Cardiac fibroblast (primary cell): ENCODE results near the gene ITPR2.

Source experiments
- DNase-seq, 2 donors: peaks; one replicate each; pipeline versions ENCODE4 v3.0.0 to v3.0.0-alpha.2; 2010; ENCODE audit warnings: low read depth in 2 of 2
- H3K4me3 ChIP-seq, 2 donors: replicated peaks in 1 of 2; 1 replicate in 1 of 2; 2 replicates in 1 of 2; pipeline ENCODE4 v1.5.1; 2011; ENCODE audit warnings: low read depth in 2 of 2, low read length in 2 of 2, mild to moderate bottlenecking in 2 of 2, moderate library complexity in 1 of 2
- CTCF ChIP-seq: IDR thresholded peaks from one replicate; pipeline ENCODE4 v1.5.1; 2011; ENCODE audit warnings: low read depth, mild to moderate bottlenecking, low read length, inconsistent platforms

The ITPR2 gene

GRCh38 chr12:26848156-26848825, 15.3 kb upstream of the ITPR2 start:
- H3K4me3 ChIP-seq, result no peak overlapping the region
- DNase-seq, result peak; percentile 47 to 69
- TF ChIP-seq CTCF, result no peak

- no peak for TF ChIP-seq CTCF
- DNase-seq, result no peak
- no peak overlapping the region for H3K4me3 ChIP-seq
Measured at GRCh38 chr12:26847431-26847830, 14.4 kb upstream of the ITPR2 start.

DNA sequence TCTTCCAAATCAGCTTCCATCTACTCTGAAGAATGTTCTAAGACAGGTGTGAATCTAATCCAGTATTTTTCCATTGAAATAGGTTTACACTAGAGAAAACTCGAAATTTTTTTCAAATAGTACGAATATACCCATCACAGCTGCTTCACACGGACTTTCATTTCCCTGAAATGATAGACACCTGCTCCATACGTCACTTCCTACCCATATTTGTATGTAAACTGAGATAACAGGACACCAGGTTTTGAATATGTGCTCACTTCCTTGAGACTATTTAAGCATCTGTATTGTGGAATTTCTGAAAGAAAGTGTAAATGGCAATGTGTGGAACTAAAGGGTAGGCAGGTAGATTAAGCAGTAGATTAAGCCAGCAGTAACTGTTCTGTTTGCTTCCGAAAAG, 13.4 kb upstream of the ITPR2 start:
- TF ChIP-seq CTCF, result no peak
- no peak overlapping the region for H3K4me3 ChIP-seq
- no peak for DNase-seq

DNA sequence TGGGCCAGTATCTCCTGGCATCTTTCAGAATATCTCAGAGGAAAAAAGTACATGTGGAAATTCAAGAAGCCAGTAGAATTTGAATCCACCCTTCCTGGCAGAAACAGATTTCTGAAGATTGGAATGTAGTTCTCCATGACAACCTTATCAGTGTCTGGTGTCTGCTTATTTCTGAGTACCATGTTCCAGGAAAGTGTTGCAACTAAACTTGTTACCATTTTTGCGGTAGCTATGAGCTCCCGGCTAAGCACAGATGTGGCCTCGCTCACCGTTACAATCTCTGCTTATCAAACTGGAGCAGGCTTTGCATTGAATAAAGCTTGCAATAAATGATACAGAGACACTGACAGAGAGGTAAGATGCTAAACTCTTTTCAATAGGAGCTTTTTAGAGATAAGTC, 13.0 kb upstream of the ITPR2 start:
- DNase-seq, result peak; percentile 88 to 97
- H3K4me3 ChIP-seq, result no peak overlapping the region
- no peak for TF ChIP-seq CTCF

GRCh38 chr12:26845057-26845666, 12.2 kb upstream of the ITPR2 start:
- peak; percentile 65 for TF ChIP-seq CTCF
- H3K4me3 ChIP-seq, result no peak overlapping the region
- peak; percentile 65 to 71 for DNase-seq

DNA sequence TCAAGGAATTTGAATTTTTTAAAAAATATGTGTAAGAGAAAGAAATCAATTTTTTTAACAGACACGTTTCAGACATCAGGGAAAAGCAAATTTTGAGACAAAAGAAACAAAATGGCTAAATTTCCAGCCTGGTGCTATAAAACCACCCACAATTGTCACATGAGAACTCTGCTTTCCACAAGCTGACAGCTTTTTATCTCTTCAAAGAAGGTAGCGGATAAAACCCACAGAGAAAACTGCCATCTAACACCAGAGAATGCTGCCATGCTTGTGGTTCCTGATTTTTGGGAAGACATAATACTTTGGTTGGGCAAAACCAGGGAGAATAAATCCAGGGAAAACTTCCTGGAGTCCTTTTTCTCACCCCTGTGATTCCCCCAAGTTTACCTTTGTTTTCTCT, 10.3 kb upstream of the ITPR2 start:
- no peak for TF ChIP-seq CTCF
- no peak overlapping the region for H3K4me3 ChIP-seq
- DNase-seq, result no peak
